SK-N-DZ (cell line): Measurements from ENCODE around the gene SCIN.
"Not testable (repeated sequence)": the region's sequence is repeated elsewhere in the genome, so short reads cannot be mapped to it uniquely, and the experiment has no call there.

Experiments used
- DNase-seq: peaks from one replicate; pipeline ENCODE4 v3.0.0-alpha.2; 2015; ENCODE audit warnings: low spot score

SCIN gene

GRCh38 chr7:12647364-12648219 is 77.1 kb downstream of the SCIN start:
- no peak for DNase-seq

- DNase-seq: no peak
Observed at GRCh38 chr7:12648704-12649261, 78.3 kb downstream of the SCIN start.

- DNase-seq: no peak
Observed at GRCh38 chr7:12649348-12649747, 78.8 kb downstream of the SCIN start.

GRCh38 chr7:12650080-12650479 is 79.6 kb downstream of the SCIN start:
- DNase-seq: no peak

GRCh38 chr7:12653110-12653509 is 82.6 kb downstream of the SCIN start:
- DNase-seq: no peak

- no peak for DNase-seq
Observed at GRCh38 chr7:12653518-12653917, 83.0 kb downstream of the SCIN start.

GRCh38 chr7:12655161-12655560 is 84.6 kb downstream of the SCIN start:
- DNase-seq: no peak

GRCh38 chr7:12660423-12660822 is 89.9 kb downstream of the SCIN start:
- DNase-seq: not testable (repeated sequence)

- DNase-seq: not testable (repeated sequence)
Observed at GRCh38 chr7:12660986-12661385, 90.5 kb downstream of the SCIN start.

- DNase-seq: no peak
Observed at GRCh38 chr7:12661581-12661980, 91.1 kb downstream of the SCIN start.

GRCh38 chr7:12670000-12670729 is 99.6 kb downstream of the SCIN start:
- DNase-seq: no peak

GRCh38 chr7:12670743-12671520 is 100.4 kb downstream of the SCIN start:
- DNase-seq: no peak

- DNase-seq: not testable (repeated sequence)
Observed at GRCh38 chr7:12673436-12673835, 102.9 kb downstream of the SCIN start.

- no peak for DNase-seq
Observed at GRCh38 chr7:12674053-12674452, 103.5 kb downstream of the SCIN start.

GRCh38 chr7:12674861-12675260 is 104.3 kb downstream of the SCIN start:
- DNase-seq: no peak

GRCh38 chr7:12683678-12684585 is 113.4 kb downstream of the SCIN start:
- no peak for DNase-seq

- no peak for DNase-seq
Observed at GRCh38 chr7:12684733-12685132, 114.2 kb downstream of the SCIN start.

GRCh38 chr7:12685550-12685949 is 115.0 kb downstream of the SCIN start:
- peak; percentile 9 for DNase-seq

GRCh38 chr7:12686234-12686890 is 115.8 kb downstream of the SCIN start:
- peak; percentile 87 for DNase-seq
